Activated naive CD8-positive, alpha-beta T cell treated with anti-CD3 and anti-CD28 coated beads, Interleukin-2, amount 10 ng/mL, durations not matched to agents 7 days and 5 days (primary cell): ENCODE data around the gene PANX2. TPM values are rescaled to one million over a fixed set of nuclear protein-coding genes. Genes with fewer than 3 reads are reported as not detected.
A peak's percentile ranks its signal among the peaks of the same experiment; 100 is the strongest.

Experiments used
- ATAC-seq: fragments of 150-1000 bp; cut with Tn5 transposase; one replicate; pipeline ENCODE4 v1.10.0; 2021; ENCODE audit warnings: low read depth, moderate library complexity
- POLR2A ChIA-PET: fragments of 350-600 bp; sonication (Branson Sonifier 250); formaldehyde crosslinking; loops from one replicate; lab custom pipeline; 2021; ENCODE audit warnings: antibody characterized with exemption; lab: Charles Lee
- DNase-seq: peaks from one replicate; pipeline ENCODE4 v3.0.0; 2021
- H3K27ac Mint-ChIP-seq: one replicate; pipeline ENCODE4 v1.8.0; 2022; ENCODE audit warnings: mild to moderate bottlenecking, mixed read lengths
- H3K27me3 Mint-ChIP-seq: one replicate; pipeline ENCODE4 v1.8.0; 2022; ENCODE audit warnings: mild to moderate bottlenecking, moderate library complexity, mixed read lengths
- H3K36me3 Mint-ChIP-seq: one replicate; pipeline ENCODE4 v1.8.0; 2021; ENCODE audit warnings: mild to moderate bottlenecking, mixed read lengths
- H3K4me1 Mint-ChIP-seq: one replicate; pipeline ENCODE4 v1.8.0; 2021; ENCODE audit warnings: mixed read lengths
- H3K4me3 Mint-ChIP-seq: one replicate; pipeline ENCODE4 v1.8.0; 2022; ENCODE audit warnings: mild to moderate bottlenecking, moderate library complexity, mixed read lengths
- H3K9me3 Mint-ChIP-seq: one replicate; pipeline ENCODE4 v1.8.0; 2021; ENCODE audit warnings: mixed read lengths
- total RNA-seq, 2 experiments: library from RNA; stranded (reverse); gene quantifications; one replicate each; pipeline ENCODE4 v1.2.3, GENCODE V29; 2021

PANX2 gene
- total RNA-seq, 2 experiments from 2014 or later, result 0.11 TPM

DNA sequence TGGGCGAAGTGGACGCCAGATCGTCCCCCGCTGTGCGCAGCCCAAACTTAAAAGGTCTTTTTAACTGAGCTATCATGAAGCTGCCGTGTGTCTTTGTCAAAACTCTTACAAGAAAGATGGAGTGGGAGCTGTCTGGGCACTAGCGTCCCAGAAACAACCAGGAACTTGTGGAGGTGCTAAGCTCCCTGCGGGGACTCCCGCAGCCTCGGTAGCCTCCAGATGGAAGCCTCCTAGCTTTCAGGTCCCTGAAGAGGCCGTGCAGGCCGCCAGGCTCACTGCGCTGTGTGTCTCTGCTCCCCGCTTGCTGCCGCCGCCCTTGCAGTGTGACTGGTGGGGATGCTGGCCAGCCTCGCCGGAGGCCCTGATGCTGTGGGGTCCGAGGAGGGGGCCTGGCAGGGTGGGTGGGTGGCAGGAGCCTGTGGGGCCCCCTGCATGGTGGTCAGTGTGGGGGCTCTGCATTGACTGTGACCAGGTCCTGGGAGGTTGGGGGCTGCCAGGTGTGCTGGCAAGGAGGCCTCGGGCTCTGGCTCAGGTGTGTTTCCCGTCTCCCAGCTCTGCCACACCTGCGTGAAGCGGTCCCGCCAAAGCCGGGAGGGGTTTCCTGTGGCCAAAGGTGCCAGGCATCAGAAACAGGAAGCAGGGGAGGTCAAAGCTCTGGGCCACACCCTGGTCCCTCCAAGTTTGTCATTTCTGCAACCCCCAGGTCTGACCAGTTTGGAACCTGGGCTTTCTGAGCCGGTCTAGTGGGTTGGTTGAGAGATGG, 16.4 kb downstream of the PANX2 start:
- peak overlapping the region; percentile 93 for H3K27ac Mint-ChIP-seq
- H3K27me3 Mint-ChIP-seq, result no peaks in the 10 kb centered on the region
- no peak for DNase-seq
- no peaks in the 10 kb centered on the region for H3K9me3 Mint-ChIP-seq
- H3K4me3 Mint-ChIP-seq, result peak overlapping the region; percentile 95
- ATAC-seq, result no peak
- POLR2A ChIA-PET, result interaction anchor here (0.8 to 1.4 kb wide), 5 partner anchors 15 to 252 kb away, joined by 3 to 4 read pairs (median 3); no protein-coding TSS in a partner anchor
- peaks cover 26% of the 10 kb centered on the region for H3K4me1 Mint-ChIP-seq
- peaks cover 2% of the 10 kb centered on the region for H3K36me3 Mint-ChIP-seq

DNA sequence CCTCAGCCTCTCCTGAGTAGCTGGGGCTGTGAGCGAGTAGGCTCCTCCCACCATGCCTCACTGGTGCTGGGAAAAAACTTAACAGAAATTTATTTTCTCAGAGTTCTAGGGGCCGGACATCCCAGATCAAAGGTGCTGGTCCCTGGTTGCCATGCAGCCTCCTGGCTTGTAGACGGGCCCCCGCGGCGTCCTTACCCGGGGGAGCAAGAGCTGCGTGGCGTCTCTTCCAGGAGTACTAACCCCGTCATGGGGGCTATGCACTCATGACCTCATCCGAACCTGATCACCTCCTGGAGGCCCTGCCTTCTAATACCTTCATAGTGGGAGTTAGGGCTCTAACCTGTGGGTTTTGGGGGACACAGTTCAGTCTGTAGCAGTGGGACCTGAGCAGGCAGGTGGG, 17.8 kb downstream of the PANX2 start:
- peaks cover 2% of the 10 kb centered on the region for H3K36me3 Mint-ChIP-seq
- H3K27me3 Mint-ChIP-seq, result no peaks in the 10 kb centered on the region
- DNase-seq (peak; percentile 24), ATAC-seq (no peak)
- POLR2A ChIA-PET, result interaction anchor here (0.5 to 0.6 kb wide), 2 partner anchors 137 to 367 kb away, joined by 3 to 8 read pairs; no protein-coding TSS in a partner anchor
- H3K27ac Mint-ChIP-seq, result peak overlapping the region; percentile 98
- H3K4me1 Mint-ChIP-seq, result peaks cover 34% of the 10 kb centered on the region
- H3K4me3 Mint-ChIP-seq, result no peak overlapping the region
- no peaks in the 10 kb centered on the region for H3K9me3 Mint-ChIP-seq

DNA sequence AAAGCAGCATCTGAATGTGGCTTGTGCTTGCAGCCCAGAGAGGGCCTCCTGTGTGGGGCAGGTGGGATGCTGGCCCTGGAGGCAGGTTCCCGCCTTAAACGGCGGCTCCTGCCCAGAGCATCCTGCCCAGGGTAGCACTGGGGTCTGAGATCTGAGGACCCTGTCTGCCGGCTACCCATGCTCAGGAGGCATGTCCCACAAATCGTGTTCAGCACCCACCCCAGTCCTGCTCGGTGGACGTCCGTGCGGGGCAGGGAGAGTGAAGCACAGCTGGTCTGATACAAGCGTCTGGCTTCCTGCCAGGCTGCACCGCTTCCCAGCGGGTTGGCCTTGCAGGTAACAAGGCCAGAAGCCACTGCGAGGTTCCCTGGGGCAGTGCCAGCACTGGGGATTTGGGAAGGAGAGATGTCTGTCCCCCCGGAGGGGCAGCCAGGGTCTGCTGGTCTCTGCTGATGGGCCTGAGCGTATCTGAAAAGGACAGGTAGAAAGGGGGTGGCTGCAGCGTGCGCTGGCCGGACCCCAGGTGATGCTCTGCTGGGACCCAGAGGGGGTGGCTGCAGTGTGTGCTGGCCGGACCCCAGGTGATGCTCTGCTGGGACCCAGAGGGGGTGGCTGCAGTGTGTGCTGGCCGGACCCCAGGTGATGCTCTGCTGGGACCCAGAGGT, 18.8 kb downstream of the PANX2 start:
- DNase-seq (peak; percentile 43), ATAC-seq (no peak)
- Mint-ChIP-seq H3K4me3 (peak overlapping the region; percentile 95), H3K9me3 (no peaks in the 10 kb centered on the region), H3K36me3 (peaks cover 2% of the 10 kb centered on the region), H3K27ac (peak overlapping the region; percentile 98), H3K4me1 (peaks cover 34% of the 10 kb centered on the region), H3K27me3 (no peaks in the 10 kb centered on the region)
- POLR2A ChIA-PET, result interaction anchor here (1.0 to 3.1 kb wide), 9 partner anchors 12 to 432 kb away, joined by 3 to 23 read pairs (median 5); partner anchors contain the start of genes LMF2, MLC1, NCAPH2 and SCO2

DNA sequence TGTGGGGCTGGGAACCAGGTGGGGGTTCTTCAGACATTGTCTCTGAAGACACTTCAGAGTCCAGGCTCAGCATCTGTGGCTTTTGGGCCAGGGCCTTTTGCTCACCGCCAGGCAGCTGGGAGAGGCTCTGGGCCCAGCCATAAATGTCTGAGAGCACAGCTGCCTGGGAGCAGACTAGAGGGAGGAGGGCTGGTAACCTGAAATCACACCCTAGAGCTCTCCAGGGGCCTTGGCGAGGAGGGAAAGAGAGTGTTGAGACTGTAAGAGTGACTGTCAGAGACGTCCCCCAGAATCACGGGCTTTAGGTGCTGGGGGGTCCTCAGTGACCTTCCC, 19.3 kb downstream of the PANX2 start:
- peak overlapping the region; percentile 98 for H3K27ac Mint-ChIP-seq
- peaks cover 2% of the 10 kb centered on the region for H3K36me3 Mint-ChIP-seq
- peak; percentile 4 for ATAC-seq
- no peaks in the 10 kb centered on the region for H3K27me3 Mint-ChIP-seq
- POLR2A ChIA-PET, result interaction anchor here (1.0 to 3.1 kb wide), 9 partner anchors 12 to 431 kb away, joined by 3 to 23 read pairs (median 5); partner anchors contain the start of genes LMF2, MLC1, NCAPH2 and SCO2
- no peak for DNase-seq
- no peaks in the 10 kb centered on the region for H3K9me3 Mint-ChIP-seq
- peaks cover 32% of the 10 kb centered on the region for H3K4me1 Mint-ChIP-seq
- peak overlapping the region; percentile 95 for H3K4me3 Mint-ChIP-seq

DNA sequence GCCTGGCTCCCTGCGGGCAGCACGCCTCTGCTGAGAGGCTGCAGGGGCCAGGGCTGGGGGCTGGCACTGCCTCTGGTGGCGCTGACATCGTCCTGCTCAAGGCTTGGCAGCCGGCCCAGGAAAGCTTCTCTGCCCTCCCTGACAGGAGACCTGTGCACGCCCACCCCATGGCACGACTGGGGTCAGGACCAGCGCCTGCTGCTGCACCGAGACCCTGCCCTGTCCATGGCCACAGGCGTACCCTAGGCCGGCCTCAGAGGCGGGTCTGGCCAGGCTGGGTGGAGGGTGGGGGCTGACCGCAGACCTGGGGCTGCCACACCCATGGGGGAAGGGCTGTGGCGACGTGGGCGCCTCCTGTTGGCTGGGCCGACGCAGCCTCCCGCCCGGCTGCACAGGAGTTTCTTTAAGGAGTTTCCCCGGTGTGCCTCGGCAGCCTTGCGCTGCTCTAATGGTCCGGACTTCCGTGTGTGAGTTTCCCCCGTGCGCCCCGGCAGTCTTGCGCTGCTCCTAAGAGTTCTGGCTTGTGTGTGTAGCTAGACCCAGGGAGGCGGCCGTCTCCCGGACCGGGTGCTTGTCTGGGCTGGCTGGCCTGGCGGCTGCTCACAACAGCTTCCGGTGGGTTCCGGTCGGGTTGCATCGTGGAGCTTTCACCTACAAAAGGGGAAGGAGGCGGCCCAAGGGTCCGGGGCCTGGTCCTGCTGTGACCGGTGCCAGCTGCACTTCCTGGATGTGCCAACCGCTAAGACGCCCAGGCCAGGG, 19.8 kb downstream of the PANX2 start:
- peak overlapping the region; percentile 98 for H3K27ac Mint-ChIP-seq
- H3K9me3 Mint-ChIP-seq, result no peaks in the 10 kb centered on the region
- POLR2A ChIA-PET, result interaction anchor here (0.5 to 3.1 kb wide), 19 partner anchors 9 to 431 kb away, joined by 3 to 23 read pairs (median 6); partner anchors contain the start of genes LMF2, MLC1, NCAPH2 and SCO2
- ATAC-seq (peak; percentile 53), DNase-seq (peak; percentile 87)
- peaks cover 32% of the 10 kb centered on the region for H3K4me1 Mint-ChIP-seq
- peaks cover 2% of the 10 kb centered on the region for H3K36me3 Mint-ChIP-seq
- H3K4me3 Mint-ChIP-seq, result peak overlapping the region; percentile 95
- H3K27me3 Mint-ChIP-seq, result no peaks in the 10 kb centered on the region

DNA sequence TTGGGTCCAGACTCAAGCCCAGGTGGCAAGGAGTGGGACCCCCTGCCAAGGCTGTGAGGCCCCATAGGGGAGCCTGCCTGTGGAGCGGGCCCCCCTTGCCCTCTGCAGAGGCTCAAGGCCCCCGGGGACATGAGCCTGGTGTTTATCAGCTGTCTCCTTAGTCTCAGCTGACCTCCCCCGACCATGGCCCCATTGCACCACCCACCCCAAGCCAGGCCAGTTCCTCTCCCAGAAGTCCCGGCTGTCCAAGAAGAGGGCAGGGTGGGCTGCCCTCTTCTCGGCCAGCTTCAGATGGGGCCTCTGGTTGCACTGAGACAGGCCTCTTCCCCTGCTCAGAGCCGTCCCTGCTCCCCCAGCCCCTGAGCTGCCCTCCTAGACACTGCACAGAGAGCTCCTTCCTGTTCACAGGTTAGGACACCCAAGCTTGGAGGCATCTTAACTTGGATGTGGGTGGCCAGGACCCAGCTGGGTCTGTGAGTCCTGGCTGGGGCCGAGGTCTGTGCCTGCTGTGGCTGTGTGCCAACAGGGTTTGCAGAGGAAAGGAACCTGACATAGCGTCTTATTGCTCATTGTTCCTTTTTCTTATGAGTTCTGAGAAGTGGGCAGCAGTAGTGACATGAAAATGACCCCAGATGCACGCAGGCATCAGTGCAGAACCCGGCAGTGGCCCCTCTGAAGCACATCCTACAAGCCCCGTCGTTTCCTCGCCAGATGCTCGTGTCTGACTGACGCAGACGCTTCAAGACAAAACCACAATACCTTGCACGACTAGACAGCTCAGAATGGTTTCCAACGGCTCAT, 20.6 kb downstream of the PANX2 start:
- Mint-ChIP-seq H3K4me1 (peaks cover 30% of the 10 kb centered on the region), H3K27ac (peak overlapping the region; percentile 98), H3K27me3 (no peaks in the 10 kb centered on the region)

DNA sequence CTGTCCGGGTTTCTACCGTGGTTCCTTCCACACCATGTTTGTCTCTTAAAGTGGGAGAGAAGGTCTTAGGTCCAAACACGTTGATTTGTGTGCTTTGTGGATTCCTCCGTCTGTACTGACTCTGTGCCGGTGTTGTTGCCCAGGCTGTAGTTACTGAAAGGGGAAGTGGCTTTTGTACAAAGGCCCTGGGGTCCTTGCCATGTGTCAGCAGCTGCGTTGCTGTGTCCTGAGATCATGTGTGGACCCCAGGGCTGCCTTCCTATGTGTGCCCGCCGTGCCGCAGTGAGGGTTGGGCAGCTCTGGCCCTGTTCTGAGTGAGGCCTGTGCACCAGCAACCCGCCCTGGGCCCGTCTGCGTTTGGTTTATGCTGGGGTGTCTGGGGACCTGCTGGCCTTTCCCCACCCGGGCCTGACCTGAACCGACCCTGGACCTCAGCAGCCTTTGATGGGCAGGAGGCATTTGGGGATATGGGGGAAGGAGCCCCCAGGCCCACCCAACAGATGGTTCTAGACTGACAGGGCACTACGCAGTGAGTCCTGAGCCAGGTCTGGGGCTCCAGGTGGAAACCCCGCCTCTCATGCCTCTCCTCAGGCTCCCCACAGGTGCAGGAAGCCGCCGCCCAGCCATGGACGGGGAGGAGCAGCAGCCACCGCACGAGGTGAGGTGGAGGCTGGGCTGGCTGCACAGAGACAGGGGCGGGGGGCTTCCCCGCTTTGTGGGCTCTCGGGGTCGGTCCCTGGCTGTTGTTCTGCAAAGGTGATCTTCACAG, 22.1 kb downstream of the PANX2 start:
- POLR2A ChIA-PET, result interaction anchor here (0.6 to 3.1 kb wide), 4 partner anchors 9 to 330 kb away, joined by 3 to 23 read pairs (median 8); partner anchors contain the start of genes SELENOO and TUBGCP6
- Mint-ChIP-seq H3K27me3 (no peaks in the 10 kb centered on the region), H3K4me3 (peak overlapping the region; percentile 95), H3K27ac (peak overlapping the region; percentile 98), H3K9me3 (no peaks in the 10 kb centered on the region), H3K4me1 (peaks cover 26% of the 10 kb centered on the region), H3K36me3 (no peaks in the 10 kb centered on the region)
- DNase-seq (peak; percentile 65), ATAC-seq (peak; percentile 15)

More for the DNA sequence above, 20.6 kb downstream of the PANX2 start:
- Mint-ChIP-seq H3K4me3 (peak overlapping the region; percentile 95), H3K36me3 (peaks cover 2% of the 10 kb centered on the region), H3K9me3 (no peaks in the 10 kb centered on the region)
- peak; percentile 59 for ATAC-seq
- POLR2A ChIA-PET, result interaction anchor here (0.5 to 3.1 kb wide), 19 partner anchors 8 to 430 kb away, joined by 3 to 23 read pairs (median 6); partner anchors contain the start of genes LMF2, MLC1, NCAPH2 and SCO2
- peak; percentile 69 for DNase-seq

DNA sequence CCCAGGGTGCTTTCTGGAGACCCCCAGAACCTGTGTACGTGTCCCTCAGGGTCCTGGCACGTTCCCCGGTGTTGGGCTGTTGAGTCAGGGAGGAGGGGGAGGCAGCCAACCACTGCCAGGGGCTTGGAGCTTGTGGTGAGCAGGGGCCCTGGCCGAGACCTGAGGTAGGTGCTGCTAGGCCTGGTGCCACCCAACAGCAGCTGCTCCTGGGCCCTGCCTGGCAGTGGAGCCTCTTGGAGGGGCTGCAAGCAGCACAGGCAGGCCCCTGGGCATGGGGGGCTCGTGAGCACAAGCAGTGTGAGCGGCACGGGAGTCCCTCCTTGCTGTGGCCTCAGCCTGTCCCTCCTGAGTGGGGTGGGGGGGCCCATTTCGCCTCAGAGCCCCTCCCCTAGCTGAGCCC, 23.1 kb downstream of the PANX2 start:
- Mint-ChIP-seq H3K9me3 (no peaks in the 10 kb centered on the region), H3K27ac (no peak overlapping the region), H3K36me3 (no peaks in the 10 kb centered on the region), H3K27me3 (no peaks in the 10 kb centered on the region), H3K4me3 (no peak overlapping the region), H3K4me1 (peaks cover 21% of the 10 kb centered on the region)
- no peak for ATAC-seq
- no peak for DNase-seq
- POLR2A ChIA-PET, result no interaction called here

DNA sequence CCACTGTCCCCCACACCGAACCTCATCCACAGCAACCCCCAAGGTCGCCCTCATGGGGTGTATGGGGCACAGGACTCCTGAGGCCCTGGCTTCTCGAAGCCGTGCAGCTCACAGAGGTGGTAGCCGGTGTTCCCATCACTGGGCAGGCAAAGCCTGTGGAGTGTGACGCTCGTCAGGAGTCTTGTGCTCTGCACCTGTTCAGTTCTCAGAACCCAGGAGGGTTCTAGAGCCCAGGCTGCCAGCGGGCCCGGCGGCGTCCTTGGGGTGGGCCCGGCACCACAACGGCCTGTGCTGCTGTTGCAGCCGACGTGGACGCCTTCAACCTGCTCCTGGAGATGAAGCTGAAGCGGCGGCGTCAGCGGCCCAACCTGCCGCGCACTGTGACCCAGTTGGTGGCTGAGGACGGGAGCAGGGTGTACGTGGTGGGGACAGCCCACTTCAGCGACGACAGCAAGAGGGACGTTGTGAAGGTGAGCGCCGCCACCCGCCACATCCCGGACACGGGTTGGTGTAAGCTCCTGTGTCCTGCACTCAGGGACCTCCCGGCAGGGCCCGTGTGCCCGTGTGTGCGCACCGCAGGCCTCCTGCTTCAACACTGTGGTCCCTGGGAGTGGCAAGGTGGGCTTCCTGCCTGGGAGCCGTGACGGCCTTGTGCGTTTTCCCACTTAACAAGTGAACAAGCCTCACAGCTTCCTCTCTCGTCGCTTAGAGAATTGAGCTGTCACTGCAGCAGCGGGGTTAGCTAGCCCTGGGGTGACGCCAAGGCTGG, 23.7 kb downstream of the PANX2 start:
- DNase-seq (no peak), ATAC-seq (no peak)
- POLR2A ChIA-PET, result no interaction called here
- Mint-ChIP-seq H3K9me3 (no peaks in the 10 kb centered on the region), H3K36me3 (no peaks in the 10 kb centered on the region), H3K4me3 (no peak overlapping the region), H3K4me1 (peaks cover 21% of the 10 kb centered on the region), H3K27me3 (no peaks in the 10 kb centered on the region), H3K27ac (no peak overlapping the region)

DNA sequence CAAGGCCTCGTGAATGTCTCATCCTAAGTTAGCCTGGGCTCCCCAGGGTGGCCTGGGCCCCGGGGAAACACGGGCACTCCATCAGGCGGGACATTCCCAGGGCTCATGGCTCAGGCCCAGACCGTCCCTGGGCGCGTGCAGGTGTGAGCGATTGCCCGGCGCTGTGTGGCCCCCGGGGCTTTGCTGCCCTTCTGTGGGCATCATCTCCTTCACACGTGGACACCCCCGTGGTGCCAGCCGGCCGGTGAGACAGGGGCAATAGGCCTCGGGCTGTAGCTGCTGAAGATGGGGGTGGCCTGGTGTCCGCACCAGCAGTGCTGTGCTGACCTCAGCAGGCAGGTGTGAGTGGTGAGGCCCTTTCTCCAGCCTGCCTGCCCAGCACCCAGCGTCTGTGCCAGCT, 25.7 kb downstream of the PANX2 start:
- POLR2A ChIA-PET, result no interaction called here
- no peak for ATAC-seq
- H3K4me3 Mint-ChIP-seq, result no peak overlapping the region
- H3K27me3 Mint-ChIP-seq, result no peaks in the 10 kb centered on the region
- DNase-seq, result no peak
- H3K4me1 Mint-ChIP-seq, result peaks cover 18% of the 10 kb centered on the region
- H3K27ac Mint-ChIP-seq, result no peak overlapping the region
- H3K9me3 Mint-ChIP-seq, result no peaks in the 10 kb centered on the region
- peaks cover 1% of the 10 kb centered on the region for H3K36me3 Mint-ChIP-seq

DNA sequence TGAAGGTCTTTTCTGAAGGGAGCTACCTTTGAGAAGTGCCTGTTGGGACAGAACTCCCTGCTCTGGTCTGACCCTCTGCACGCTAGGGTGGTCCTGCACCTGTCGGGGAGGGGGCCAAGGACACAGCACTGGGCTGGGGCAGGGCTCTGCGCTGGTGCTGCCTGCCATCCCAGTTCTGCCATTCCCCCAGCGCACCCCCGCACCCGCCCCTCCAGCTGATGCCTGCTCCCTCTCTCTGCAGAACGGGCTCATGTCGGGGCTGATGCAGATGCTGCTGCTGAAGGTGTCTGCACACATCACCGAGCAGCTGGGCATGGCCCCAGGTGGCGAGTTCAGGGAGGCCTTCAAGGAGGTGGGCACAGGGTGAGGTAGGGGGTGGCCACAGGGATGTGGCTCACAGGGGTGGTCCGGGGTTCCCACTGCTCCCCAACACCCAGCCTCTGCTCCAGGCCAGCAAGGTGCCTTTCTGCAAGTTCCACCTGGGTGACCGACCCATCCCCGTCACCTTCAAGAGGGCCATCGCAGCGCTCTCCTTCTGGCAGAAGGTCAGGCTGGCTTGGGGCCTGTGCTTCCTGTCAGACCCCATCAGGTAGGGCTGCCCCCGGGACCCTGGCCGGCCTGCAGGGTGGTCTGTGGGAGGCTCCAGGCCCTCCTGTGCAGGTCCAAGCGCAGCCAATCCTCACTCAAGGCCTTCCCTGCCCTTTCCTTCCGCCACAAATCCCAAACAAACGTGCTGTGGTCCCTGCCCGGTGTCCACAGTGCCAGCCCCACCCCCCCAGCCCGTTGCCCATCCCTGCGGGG, 26.7 kb downstream of the PANX2 start:
- Mint-ChIP-seq H3K4me3 (no peak overlapping the region), H3K4me1 (peaks cover 13% of the 10 kb centered on the region), H3K9me3 (no peaks in the 10 kb centered on the region), H3K27ac (no peak overlapping the region), H3K36me3 (peaks cover 1% of the 10 kb centered on the region), H3K27me3 (no peaks in the 10 kb centered on the region)
- no peak for DNase-seq
- POLR2A ChIA-PET, result no interaction called here
- ATAC-seq, result no peak
